Activated naive CD4-positive, alpha-beta T cell treated with Interleukin-2 at 50 U/mL for 16 hours (primary cell): ENCODE results near the gene SRP68.
"Not testable (repeated sequence)": the region's sequence is repeated elsewhere in the genome, so short reads cannot be mapped to it uniquely, and the experiment has no call there.

ENCODE experiments used
- DNase-seq: peaks from one replicate; pipeline ENCODE4 v3.0.0-alpha.2; 2020

The SRP68 gene

DNA sequence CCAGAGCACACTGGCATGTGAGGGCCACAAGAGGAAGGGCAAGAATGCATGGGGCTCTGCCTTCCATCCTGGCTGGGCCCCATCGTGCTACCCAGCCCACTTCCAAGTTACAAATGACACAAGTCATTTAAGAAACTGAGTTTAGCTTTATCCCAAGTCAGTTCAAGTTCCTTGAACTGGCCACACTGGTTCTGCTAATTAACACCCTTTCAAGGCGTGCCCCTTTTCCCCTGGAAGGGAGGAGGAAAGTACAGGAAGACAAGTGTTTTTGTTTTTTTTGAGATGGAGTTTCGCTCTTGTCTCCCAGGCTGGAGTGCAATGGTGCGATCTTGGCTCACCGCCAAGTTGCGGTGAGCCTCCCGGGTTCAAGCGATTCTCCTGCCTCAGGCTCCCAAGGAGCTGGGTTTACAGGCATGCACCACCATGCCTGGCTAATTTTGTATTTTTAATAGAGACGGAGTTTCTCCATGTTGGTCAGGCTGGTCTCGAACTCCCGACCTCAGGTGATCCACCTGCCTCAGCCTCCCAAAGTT, 27.8 kb downstream of the SRP68 start:
- not testable (repeated sequence) for DNase-seq

GRCh38 chr17:76042868-76043267, 29.4 kb downstream of the SRP68 start:
- not testable (repeated sequence) for DNase-seq

DNA sequence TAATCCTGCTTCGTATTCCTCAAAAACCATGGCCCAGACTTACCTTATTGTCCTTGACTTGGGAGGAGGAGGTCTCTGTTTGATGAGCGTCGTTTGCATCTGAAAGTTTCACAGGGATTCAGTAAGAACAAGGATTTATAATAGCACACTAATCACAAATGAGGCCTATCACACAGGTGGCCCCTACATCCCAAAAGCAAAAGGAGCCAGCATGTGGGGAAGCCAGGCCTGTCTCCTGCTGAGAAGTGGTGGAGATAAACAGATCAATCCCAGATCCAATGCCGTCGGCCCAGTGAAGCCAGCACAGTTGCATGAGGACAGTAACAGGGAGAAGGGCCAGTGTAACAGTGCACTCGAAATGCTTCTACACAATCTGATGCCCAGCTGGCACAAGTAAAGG, 31.9 kb downstream of the SRP68 start:
- no peak for DNase-seq

GRCh38 chr17:76039121-76039520, 33.2 kb downstream of the SRP68 start:
- DNase-seq, result no peak

DNA sequence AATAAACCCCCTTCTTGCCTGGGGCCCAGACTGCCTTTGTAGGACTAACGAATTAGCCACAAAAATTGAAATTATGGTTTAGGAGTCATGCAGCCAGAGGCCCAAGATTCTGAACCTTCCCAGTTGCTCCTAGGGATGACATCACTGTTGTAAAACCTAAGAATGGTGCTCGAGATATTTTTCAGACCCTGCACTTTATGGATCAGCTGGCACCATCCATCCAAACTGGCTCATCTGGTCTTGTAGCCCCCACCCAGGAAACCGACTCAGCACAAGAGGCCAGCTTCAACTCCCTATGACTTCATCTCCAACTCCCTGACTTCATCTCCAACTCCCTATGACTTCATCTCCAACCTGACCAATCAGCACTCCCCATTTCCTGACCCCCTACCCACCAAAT, 34.3 kb downstream of the SRP68 start:
- DNase-seq, result no peak

DNA sequence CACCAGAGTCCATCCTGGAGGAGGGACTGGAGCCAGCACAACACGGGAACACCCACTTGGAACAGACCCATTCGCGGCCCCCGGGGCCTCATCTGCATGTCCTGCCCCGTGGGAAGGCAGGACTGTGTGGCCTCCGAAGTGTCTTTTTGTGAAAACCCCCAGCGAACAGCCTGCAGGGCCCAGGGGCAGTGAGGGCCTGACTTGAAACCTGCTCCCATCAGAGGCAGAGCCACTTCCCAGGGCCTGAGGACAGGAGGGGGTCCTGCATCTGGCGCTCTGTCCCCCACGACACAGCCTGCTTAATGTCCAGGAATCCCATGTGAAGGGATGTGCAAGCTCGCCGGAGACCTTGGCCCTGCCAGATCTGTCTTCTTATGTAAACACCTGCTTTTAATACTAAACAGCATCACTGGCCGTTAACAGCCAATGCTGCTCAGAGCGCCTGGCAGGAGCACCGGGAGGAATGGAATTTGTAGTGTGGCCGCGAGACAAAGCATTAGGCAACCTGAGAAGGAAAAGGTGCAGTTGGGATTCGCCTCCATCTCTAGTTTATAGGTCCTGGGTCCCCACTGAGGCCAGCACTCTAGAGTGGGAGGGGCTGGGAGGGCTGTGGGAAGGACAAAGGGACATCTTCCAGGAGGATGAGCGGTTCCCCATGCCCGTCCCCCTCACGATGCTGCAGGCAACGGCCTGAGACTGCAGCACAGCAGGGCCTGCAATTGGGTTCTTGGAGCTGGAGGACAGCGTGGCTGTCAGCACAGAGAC, 35.6 kb downstream of the SRP68 start:
- no peak for DNase-seq

- no peak for DNase-seq
Measured at GRCh38 chr17:76034428-76035350, 37.6 kb downstream of the SRP68 start.

- no peak for DNase-seq
Measured at GRCh38 chr17:76033139-76033538, 39.2 kb downstream of the SRP68 start.

- no peak for DNase-seq
Measured at GRCh38 chr17:76032780-76033108, 39.6 kb downstream of the SRP68 start.

DNA sequence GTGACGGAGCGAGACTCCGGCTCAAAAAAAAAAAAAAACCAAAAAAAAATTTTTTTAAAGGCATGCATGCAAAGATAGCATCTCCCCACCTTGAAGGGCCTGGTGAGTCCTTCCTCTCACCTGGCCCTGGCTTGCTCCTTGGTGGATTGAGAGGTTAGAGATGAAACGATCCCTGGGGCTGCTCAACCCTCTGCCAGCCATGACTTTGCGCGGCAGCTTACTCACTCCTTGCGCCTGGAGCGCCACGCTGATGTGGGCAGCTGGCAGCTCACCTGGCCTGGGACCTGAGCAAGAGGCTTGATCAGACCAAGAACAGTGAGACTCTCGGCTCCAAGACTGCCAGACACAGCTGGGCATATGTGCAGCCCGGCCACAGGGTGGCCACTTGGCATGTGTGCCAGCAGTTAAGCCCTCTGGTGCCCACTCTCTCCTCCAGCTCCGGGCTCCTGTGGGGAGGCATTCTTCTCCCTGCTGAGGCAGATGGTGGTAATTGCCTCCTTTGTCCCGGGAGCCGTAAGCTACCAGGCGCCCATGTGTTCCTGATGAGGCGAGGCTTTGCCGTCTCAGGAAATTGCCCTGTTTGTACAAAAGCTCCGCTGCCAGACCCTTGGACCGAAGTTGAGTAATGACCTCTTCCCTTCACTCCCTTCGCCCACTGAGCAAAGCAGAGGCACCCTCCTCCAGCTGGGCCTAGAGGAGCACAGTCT, 40.1 kb downstream of the SRP68 start:
- no peak for DNase-seq

DNA sequence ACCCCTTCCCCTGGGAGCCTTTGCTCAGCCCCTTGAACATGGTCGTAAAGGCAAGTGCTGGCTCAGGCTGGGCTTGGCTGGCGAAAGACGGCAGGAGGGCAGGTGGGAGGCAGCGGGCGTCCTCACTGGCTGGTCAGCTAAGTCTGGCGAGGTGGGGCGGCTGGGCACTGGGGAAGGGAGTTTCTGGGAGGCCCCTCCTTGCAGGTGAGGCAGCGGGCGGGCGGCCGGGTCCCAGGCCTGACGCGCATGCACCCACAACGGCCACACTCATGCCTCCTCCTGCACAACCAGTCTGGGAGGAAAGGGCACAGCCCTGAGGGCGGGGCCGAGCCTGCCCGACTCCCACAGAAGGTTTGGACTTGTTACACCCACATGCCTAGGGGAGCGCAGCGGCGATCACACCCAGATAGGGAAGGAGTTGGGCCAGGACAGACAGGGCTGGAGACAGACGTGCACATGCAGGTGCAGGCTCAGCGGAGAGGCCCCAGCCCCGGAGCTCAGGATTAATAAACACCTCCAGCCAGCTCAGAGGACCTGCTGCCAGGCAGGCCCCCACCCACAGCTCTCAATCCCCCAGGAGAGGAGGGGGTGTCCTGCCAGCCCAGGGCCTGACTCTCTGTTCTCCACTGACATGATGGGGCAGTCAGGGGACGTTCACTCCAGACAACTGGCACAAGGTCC, 45.0 kb downstream of the SRP68 start, which contains the start of gene EVPL:
Gene EVPL, minus strand, starts transcription at position 148 of the 681 bp plus-strand sequence. Its CDS starts 108 bp downstream, at position 40.
- DNase-seq, result no peak

GRCh38 chr17:76026714-76027158, 45.6 kb downstream of the SRP68 start:
- DNase-seq, result no peak

GRCh38 chr17:76025294-76025693, 47.0 kb downstream of the SRP68 start:
- DNase-seq, result no peak

DNA sequence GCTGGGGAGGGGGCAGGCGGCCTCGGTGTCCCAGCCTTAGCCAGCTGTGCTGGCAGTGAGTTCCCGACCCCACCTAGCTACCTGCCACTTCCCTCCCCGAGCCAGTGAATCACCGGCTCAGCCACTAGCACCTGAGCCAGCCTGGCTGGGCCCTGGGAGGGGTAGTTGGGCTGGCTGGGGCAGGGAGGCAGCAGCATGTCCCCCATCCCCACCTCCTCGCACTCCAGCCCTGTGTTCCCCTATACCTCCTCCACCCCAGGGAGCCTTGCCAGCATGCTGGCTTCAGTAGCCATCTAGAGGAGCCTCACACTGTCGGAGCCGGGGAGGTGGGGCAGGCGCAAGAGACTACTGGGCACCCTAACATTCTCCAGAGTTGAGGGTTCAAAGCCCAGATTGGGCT, 48.0 kb downstream of the SRP68 start:
- no peak for DNase-seq

- no peak for DNase-seq
Measured at GRCh38 chr17:76023900-76024237, 48.4 kb downstream of the SRP68 start.

DNA sequence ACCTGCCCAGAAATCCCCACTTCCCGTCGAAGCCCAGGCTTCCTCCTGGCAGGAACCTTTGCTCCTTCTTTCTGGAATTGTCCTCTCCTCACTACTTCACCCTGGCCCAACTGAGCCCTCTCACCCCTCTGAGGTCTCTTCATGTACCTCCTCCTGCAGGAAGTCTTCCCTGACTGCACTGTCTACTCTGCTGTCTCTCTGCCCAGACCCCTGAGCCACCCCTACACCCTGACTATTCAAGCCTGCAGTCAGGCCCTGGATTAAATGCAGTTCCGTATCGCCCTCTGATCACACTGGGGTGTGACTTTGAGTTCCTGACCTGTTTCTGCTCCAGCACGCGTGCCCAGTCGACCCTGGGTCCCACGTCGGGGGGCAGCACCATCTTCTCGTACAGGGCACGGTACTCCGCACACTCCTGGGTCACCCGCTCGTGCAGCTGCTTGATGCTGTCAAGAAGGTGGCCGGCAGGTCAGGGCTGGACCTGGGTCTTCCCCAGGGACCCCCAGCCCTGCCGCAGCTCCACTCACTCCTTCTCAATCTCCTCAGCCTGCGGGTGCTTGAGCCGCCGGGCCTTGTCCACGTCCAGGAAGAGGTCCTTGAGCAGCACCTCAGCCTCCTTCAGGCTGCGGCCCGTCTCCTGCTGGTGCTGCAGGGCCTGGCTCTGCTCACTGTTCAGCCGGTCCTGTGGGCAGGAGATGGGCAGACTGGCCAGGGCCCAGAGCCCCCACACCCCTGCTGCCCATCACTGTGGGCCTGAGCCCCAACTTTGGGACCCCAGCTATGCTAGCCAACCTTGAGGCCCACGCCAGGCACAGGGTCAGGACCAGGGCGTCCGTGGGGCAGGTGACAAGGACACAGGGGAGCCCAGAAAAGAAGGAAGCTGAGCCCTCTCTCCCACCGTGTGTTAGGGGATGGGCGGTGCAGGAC, 49.1 kb downstream of the SRP68 start:
- no peak for DNase-seq

GRCh38 chr17:76022285-76022684, 50.0 kb downstream of the SRP68 start:
- DNase-seq, result no peak

DNA sequence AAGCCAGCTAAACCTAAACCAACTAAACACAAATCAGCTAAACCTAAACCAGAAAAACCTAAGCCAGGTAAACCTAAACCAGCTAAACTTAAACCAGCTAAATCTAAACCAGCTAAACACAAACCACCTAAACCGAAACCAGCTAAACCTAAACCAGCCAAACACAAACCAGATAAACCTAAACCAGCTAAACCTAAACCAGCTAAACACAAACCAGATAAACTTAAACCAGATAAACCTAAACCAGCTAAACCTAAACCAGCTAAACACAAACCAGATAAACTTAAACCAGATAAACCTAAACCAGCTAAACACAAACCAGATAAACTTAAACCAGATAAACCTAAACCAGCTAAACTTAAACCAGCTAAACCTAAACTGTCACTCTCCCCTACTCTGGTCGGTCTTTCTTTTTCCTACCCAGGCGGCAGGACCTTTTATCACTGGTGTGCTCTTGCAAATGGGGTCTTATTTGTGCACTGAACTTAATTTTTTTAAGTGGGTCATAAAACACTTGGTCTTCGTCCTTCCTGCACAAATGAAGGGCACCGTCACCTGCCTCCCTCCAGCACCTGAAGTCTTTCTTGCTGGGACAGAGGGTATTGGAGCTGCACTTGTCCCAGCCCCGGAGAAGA, 52.4 kb downstream of the SRP68 start:
- no peak for DNase-seq

DNA sequence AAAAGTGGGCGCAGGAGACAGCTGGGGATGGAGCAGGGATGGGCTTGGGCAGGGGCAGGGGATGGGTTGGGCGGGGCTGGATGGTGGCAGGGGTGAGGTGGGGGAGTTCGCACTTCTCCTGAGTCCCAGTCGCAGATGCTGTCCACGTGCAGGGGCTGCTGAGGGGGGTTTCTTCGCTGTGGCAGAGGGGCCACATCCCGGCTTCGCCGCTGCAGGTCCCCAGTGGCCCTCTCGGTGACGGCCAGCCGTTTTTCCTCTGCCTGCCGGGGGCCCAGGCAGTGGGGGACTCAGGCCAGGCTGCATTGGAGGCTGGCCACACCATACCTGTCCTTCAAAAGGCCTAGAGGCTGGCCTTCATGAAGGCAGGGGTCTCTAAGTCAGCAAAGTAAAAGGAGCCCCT, 53.5 kb downstream of the SRP68 start:
- no peak for DNase-seq

- no peak for DNase-seq
Measured at GRCh38 chr17:76018340-76018680, 54.0 kb downstream of the SRP68 start.
